AG09309 (cell line): Measurements from ENCODE around the gene PISD.

Experiments
- DNase-seq: peaks from one replicate; pipeline ENCODE4 v3.0.0-alpha.2; 2010; ENCODE audit warnings: low read depth
- H3K4me3 ChIP-seq: 2 replicates; pipeline ENCODE4 v1.5.1; 2011; ENCODE audit warnings: mild to moderate bottlenecking, low read depth, low read length, moderate library complexity; ENCODE audit not compliant: control insufficient read depth
- CTCF ChIP-seq: IDR thresholded peaks from 2 replicates; pipeline ENCODE4 v1.5.1; 2011; ENCODE audit warnings: mild to moderate bottlenecking, low read depth, low read length, inconsistent platforms; ENCODE audit not compliant: insufficient read depth, control insufficient read depth; ENCODE audit errors: missing control alignments

PISD gene

DNA sequence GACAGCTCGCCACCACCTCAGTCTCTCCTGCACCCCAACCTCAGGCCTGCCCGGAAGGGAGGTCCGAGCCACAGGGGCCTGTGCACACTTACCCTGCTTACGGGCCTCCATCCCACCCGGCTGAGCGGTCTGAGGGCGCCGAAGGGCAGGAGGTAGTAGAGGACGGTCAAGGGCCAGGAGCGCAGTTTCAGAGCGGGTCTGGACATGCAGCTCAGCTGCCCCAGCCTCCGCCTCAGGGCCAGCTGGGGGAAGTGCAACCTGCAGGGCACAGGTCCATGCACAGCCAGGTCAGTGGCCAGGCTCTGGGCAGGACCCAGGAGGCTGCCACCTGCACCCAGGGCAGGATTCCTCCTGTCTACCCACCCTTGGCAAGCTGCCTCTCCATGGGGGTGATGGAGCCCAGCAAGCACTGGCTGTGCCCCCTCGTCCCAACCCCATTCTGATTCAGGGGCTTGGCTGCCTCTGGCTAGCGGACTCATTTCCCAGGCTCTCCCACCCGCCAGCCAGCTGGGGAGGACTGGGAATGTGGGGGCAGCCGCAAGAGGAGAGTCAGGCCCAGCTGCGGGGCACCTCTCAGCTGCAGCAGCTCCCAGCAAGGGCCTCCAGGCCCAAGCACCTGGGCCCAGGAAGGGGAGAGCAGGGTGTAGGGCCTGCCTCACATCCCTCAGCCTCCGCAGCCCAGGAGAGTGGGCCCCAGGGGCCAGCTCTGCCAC is 38.3 kb downstream of the PISD start:
- H3K4me3 ChIP-seq: no peak overlapping the region
- no peak for DNase-seq
- no peak for TF ChIP-seq CTCF

DNA sequence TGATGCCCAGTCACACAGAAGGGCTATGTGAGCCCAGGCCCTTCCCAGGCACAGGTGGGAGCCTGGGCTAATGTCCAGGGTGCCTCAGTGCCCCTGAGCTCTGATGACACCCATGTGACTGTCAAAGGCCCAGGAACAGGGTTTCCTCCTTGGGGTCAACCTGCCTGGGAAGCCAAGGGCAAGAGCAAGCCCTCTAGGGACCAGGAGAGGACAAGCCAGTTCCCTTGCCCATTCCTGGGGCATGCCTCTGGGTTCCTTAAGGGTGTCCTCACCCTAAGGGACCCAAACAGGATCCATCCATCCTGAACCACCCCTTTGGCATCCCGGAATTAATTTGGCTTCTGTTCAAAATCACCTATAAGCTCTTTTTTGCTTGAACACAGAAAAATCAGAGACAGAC is 39.0 kb downstream of the PISD start:
- no peak for DNase-seq

GRCh38 chr22:31621507-31622124 is 40.4 kb downstream of the PISD start:
- H3K4me3 ChIP-seq: no peak overlapping the region
- no peak for DNase-seq
- no peak for TF ChIP-seq CTCF

More for the DNA sequence above, 39.0 kb downstream of the PISD start:
- no peak overlapping the region for H3K4me3 ChIP-seq
- TF ChIP-seq CTCF: no peak

DNA sequence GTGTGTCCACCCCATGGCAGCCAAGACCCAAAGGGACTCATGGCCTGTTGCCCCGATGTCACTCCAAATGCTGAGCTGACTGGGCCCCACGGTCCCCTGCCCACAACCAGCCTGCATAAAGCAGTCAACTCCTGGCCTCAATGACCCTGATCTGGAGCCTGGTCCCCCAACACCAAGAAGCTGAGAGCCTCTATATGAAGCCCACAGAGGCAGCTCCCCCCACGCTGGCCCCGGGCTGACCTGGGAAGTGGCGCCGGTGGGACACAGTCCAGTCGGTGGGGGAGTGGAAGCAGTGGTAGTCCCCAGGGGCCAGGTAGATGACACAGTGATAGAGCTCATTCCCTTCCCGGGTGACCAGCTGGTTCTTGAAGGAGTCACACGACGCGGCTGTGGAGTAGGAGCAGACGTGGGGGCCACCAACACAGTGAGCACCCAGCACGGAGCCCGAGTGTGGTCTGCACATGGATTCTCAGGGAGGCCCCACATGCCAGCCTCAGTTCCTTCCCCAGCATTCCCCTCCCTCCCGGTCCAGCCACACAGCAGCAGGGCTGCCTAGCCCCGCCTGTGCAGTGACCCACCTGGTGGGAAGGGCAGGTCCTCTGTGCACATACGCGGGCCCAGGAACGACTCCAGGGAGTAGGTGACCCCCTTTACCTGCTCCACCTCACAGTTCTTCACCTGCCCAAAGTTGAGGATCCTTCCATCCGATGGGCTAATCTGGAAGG is 41.1 kb downstream of the PISD start:
- no peak for TF ChIP-seq CTCF
- DNase-seq: no peak
- no peak overlapping the region for H3K4me3 ChIP-seq

DNA sequence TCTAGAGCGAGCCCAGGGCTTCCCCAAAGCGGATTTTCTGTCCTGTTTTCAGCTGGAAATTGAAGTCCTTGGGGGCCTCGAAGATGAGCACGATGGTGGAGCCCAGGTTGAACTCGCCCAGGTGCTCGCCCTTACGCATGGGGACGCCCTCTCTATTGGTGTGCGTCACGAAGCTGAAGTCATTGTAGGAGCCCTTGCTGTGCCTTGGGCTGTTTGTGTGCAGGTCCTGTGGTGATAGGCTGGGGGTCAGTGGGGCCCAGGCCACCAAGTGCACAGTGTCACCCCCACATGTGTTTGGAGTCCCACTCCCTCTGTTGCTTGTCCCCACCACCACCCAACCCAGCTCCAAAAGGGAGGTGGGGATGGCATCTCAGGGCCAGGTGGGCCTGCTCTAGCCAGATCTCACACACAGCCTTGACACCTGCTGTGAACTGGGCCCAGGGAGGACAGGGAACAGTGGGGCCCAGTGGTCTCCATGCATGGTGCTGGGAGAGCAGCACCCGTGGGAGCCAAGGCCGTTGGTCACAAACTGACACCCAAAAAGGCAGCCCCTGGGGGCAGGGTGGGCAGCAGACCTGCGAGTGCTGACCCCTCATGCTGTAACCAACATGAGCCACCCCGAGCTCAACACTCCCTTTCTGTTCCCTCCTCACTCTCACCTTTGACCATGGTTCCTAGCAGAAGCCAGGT is 42.3 kb downstream of the PISD start:
- H3K4me3 ChIP-seq: no peak overlapping the region

More for the DNA sequence above, 42.3 kb downstream of the PISD start:
- DNase-seq: no peak
- no peak for TF ChIP-seq CTCF
